HG03432 (cell line): ENCODE results near the gene KNOP1.
"Not testable (repeated sequence)": the region's sequence is repeated elsewhere in the genome, so short reads cannot be mapped to it uniquely, and the experiment has no call there.

Source experiments
- ATAC-seq: cut with Tn5 transposase; IDR thresholded peaks from one replicate; pipeline ENCODE4 v1.9.1; 2021; ENCODE audit warnings: mild to moderate bottlenecking, moderate library complexity; ENCODE audit not compliant: unreplicated experiment

The KNOP1 gene

DNA sequence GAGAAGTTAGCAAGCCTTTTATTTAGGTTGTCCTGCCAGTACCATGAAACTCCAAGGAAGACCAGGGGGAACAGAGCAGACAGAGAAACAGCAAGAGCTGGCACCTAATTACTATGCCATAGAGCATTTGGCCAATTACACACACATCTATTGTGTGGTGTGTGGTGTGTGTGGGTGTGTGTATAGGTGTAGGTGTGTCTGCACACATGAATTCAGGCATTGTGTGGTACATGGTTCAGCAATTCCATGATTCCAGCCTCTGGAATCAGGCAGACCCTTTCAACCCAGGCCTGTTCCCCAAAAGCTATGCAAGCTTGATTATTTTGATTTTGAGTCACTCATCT is 25.8 kb upstream of the KNOP1 start:
- ATAC-seq = no peak

DNA sequence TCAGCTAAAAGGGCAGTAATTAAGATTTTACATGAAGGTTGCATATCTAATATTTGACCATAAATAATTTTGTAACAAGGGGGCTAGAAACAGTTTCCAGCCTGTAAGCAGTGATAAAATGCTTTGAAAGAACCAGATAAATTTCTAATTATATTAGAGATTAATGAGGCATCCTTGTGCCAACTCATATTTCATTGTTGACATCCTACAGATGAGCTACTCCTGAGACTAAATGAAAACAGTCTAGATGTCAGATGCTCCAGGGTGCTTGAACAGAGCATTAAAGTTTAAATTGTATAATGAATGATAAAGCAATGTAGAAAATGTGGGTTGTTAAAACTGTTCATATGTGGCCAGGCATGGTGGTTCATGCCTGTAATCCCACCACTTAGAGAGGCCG is 23.3 kb upstream of the KNOP1 start:
- no peak for ATAC-seq

DNA sequence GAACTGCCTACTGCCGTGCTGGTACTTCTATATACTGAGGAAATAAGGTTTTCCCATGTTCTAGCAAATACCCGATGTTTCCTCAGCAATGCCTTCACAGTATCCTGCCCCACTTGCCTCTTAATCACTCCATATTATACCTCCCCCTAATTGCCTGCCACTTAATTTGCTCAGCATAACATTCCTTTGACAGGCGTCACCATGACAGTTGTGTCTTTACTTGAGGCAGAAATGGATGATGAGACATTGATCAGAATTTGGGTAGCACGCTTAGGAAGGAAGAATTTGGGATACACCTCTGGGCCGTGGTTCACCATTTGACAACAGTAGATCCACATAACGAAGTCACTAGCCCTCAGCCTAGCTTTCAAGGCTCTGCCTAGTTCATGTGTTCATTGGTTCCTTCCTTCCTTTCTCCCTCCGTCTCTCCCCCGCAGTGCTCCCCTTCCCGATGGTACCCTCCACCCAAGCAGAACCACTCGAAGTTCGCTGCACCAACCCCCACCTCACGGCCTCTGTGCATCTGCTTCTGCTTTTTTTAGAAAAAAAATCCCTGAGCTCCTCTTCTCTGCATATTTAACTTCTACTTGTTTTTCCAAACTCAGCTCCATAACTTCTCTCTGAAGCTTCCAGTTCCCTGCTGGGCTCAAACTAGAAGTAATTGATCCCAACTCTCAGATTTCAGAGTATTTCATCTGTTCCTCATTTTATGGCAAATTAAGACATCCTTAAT is 19.4 kb upstream of the KNOP1 start:
- no peak for ATAC-seq

DNA sequence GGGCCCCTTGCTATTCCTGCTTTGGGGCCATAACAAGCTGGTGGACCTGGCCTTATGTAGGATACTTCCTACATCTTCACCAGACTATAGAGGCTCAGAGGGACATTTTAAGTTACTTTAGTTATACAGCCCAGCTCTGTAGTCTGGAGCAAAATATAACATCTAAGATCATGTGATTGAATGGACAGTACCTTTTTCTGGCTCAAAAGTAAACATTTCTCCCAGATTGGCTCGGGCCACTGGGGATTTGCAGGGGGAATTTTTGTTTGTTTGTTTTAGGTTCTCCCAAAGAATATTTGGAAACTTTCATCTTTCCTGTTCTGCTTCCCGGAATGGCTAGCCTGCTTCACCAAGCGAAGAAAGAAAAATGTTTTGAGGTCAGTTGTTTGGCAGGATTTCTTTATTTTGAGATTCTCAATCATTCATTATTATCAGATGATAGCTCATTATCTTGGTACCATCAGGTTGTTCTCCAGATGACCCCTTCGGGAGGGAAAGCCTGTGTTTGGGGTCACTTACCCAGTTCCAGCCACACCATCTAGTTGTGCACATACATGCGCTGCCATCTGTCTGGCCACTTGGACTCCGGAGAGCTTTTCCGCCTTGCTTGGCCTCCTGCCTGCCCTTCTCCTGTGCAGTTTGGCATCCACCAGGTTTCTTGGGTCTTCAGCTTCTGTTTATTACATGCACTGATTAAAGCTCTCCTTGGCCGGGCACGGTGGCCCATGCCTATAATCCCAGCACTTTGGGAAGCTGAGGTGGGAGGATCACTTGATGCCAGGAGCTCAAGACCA is 17.2 kb upstream of the KNOP1 start:
- no peak for ATAC-seq

- ATAC-seq = no peak
Observed at GRCh38 chr16:19733551-19733950, 15.5 kb upstream of the KNOP1 start.

- ATAC-seq = no peak
Observed at GRCh38 chr16:19728636-19728965, 10.6 kb upstream of the KNOP1 start.

GRCh38 chr16:19722981-19723380 is 5.0 kb upstream of the KNOP1 start:
- no peak for ATAC-seq

DNA sequence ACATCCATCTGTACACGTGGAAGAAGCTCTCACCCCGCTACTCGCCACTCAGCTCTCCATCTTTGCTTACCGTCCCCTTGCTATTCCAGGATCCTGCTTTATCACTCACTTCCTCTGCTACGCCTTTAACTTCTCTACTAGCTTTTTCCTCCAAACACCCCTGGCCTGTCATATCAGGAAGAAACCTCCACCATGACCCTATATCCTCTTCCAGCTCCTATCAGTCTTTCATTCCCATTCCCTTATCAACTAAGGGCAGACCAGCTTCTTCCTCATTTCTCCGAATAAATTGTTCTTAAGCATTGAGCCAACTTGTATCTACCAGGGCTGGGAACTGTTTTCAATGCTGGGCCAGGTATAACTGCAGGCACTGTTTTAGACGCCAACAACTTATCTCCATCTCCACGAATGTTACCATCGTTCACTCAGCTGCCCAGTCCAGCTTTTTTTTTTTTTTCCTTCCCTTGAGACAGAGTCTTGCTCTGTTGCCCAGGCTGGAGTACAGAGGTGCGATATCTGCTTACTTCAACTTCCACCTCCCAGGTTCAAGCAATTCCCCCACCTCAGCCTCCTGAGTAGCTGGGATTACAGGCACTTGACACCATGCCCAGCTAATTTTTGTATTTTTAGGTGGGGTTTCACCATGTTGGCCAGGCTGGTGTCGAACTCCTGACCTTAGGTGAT is 4.4 kb upstream of the KNOP1 start:
- ATAC-seq = no peak

DNA sequence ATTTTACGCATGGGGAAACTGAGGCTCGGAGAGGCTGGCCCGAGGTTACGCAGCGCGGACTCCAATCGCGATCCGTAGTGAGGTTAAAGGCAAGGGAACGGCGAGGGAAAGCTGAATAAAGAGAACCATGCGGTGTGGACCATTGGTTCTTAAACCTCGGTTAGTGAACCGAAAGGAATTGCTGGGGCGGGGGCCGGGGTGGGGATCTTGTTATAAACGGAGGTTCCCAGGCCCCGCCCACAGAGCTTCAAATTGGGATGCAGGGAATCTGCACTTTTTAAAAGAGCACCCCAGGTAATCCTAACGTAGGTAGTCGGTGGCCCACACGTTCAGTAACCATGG is 568 bp upstream of the KNOP1 start:
- peak; percentile 1 for ATAC-seq

GRCh38 chr16:19717314-19717713 is 713 bp downstream of the KNOP1 start:
- no peak for ATAC-seq

GRCh38 chr16:19716728-19717127 is 1.3 kb downstream of the KNOP1 start:
- not testable (repeated sequence) for ATAC-seq

- no peak for ATAC-seq
Observed at GRCh38 chr16:19716183-19716582, 1.8 kb downstream of the KNOP1 start.

- no peak for ATAC-seq
Observed at GRCh38 chr16:19715566-19715965, 2.5 kb downstream of the KNOP1 start.

DNA sequence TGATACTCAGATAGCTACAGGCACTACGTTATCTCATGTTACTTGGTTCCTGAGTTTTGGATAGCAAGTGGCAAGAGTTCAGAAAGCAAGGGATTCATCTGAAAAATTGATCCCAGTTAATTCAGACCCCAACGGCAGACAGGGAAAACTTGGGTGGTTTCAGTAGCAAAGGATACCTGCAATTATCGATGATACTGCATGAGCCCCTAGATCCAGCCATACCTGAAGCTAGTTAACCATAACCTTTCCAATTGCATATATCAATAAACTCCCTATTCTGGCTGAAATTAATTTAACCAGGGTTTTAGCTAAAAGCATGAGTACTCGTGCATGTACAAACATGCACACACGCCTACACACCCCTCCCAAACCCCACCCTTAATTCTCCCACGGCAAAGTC is 4.3 kb downstream of the KNOP1 start:
- ATAC-seq = no peak

DNA sequence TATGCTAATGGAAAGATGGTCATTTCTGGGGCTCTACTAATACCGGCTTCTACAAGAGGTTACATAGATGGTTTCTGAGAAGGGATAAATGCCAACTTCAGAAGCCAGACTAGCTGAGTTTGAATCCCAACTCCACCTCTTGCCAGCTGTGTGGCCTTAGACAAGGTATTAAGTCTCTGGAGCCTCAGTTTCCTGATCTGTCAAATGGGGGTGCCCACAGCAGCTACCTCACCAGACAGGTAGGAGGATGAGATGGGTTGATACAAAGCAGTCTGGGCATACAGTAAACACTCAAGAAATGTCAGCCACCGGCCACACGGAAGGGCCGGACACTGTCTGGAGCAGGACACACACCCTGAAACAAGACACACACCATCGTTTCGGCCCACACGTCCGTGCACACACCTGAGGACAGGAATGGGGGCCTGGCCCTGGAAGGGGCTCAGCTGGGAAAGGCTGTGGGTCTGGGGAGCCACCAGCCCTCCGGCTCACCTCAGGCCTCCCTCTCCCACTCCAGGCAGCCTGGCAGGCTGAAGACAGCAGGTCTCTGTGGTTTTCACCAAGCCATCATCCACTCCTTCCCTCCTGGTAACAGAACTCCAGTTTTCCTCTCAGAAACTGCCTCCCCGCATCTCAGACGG is 5.5 kb downstream of the KNOP1 start:
- no peak for ATAC-seq

GRCh38 chr16:19711643-19712042 is 6.4 kb downstream of the KNOP1 start:
- no peak for ATAC-seq

DNA sequence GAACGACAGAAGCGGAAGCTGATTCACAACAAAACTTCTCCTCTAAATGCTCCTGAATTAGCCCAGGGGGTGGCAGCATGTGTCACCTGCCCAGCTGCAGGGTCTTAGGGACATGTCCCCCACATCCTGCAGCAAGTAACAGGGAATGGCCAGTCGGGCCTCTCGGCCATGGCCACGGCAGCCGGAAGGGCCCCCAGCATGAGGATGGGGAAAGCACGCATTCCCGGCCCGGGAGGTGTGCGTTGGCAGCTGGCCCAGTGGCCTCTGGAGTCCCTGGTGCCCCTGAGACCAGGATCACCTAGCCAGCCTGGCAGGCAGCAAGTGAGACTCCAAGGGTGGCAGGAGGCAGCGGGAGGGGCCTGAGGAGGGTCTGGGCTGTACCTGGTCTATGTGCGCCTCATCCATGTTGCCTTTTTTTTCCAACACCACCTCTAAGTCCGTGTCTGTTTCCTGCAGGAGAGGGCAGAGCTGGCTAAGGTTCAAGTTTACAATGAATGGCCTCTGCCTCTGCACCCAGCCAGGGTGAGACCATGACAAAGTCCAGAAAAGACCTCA is 7.0 kb downstream of the KNOP1 start:
- ATAC-seq = no peak

GRCh38 chr16:19710191-19710908 is 7.7 kb downstream of the KNOP1 start:
- ATAC-seq = no peak

DNA sequence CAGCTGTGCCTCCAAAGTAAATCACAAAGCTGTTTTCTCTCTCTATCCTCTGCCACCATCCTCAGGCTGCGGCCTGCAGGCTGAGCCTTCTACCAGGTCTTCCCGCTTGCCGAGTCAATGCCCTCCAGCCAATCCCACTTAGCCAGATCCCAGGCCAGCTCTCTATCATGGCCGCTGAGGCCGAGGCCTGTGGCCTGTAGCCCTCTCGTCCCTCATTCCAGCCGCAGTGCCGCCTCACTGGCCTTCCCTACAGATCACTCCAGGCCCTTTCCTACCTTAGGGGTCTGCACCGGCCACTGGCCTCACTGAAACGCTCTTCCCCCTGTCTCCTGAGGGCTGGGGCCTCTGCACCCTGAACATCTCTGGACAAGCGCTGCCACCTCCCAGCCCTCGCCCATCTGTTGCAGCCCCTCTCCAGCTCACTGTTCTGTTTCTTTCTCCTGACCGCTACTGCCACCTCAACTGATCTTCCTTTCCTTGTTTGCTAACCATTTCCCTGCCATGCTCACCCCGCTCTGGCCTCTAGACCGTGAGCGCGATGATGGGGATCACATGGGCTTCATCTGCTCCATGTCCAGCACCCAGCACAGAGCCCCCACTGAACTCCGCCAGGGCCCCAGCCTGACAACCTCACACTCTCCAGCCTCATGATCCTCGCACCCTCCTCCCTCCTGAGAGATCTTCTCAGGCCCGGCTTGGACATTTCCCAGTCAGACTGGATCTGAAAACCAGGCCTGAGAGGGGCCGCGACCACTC is 8.5 kb downstream of the KNOP1 start:
- ATAC-seq = no peak
